Activated naive CD4-positive, alpha-beta T cell treated with anti-CD3 and anti-CD28 coated beads for 36 hours (primary cell): ENCODE results near the gene SIT1. TPM values are rescaled to one million over a fixed set of nuclear protein-coding genes. Genes with fewer than 3 reads are reported as not detected.

Experiments used
- CTCF ChIA-PET: fragments of 350-600 bp; sonication (Branson Sonifier 250); formaldehyde crosslinking; loops from one replicate; lab custom pipeline; 2021; ENCODE audit warnings: antibody characterized with exemption; lab: Charles Lee
- DNase-seq: peaks from one replicate; pipeline ENCODE4 v3.0.0-alpha.2; 2020
- H3K27ac Mint-ChIP-seq: one replicate; pipeline ENCODE4 v1.8.0; 2021; ENCODE audit warnings: mild to moderate bottlenecking, mixed read lengths
- H3K27me3 Mint-ChIP-seq: one replicate; pipeline ENCODE4 v1.8.0; 2021; ENCODE audit warnings: low read depth, mixed read lengths
- H3K36me3 Mint-ChIP-seq: one replicate; pipeline ENCODE4 v1.8.0; 2021; ENCODE audit warnings: low read depth, mixed read lengths
- H3K4me1 Mint-ChIP-seq: one replicate; pipeline ENCODE4 v1.8.0; 2021; ENCODE audit warnings: low read depth, mixed read lengths
- H3K4me3 Mint-ChIP-seq: one replicate; pipeline ENCODE4 v1.8.0; 2021; ENCODE audit warnings: mild to moderate bottlenecking, moderate library complexity, mixed read lengths
- H3K9me3 Mint-ChIP-seq: one replicate; pipeline ENCODE4 v1.8.0; 2021; ENCODE audit warnings: mixed read lengths
- intact Hi-C: fragments of 100-400 bp; cut with micrococcal nuclease; formaldehyde crosslinking; loops from one replicate; pipeline ENCODE4 v1.15.1; 2023
- microRNA-seq: library from miRNA; unstranded; fragments of <30 nt; microRNA quantifications from one replicate; pipeline ENCODE4 v1.2.0, GENCODE V29; 2022; ENCODE audit warnings: borderline microRNAs expressed, borderline replicate concordance
- total RNA-seq, 2 experiments: library from RNA; stranded (reverse); gene quantifications; one replicate each; pipeline ENCODE4 v1.2.3, GENCODE V29; 2021

Gene SIT1
- total RNA-seq, 2 experiments from 2014 or later, result 44.0 to 45.4 TPM

GRCh38 chr9:35599763-35600604, 50.7 kb downstream of the SIT1 start:
- intact Hi-C loops, result loop anchor here (5.0 to 10.0 kb wide), 2 partner anchors 98 to 935 kb away; partner anchors contain the start of gene CCL27
- no peak overlapping the region for H3K27ac Mint-ChIP-seq
- H3K9me3 Mint-ChIP-seq, result no peaks in the 10 kb centered on the region
- H3K4me1 Mint-ChIP-seq, result peaks cover 17% of the 10 kb centered on the region
- CTCF ChIA-PET, result interaction anchor here (0.6 to 1.5 kb wide), 8 partner anchors 46 to 485 kb away, joined by 3 to 6 read pairs (median 4); partner anchors contain the start of genes CCDC107 and RMRP
- DNase-seq, result no peak
- no peak overlapping the region for H3K4me3 Mint-ChIP-seq
- no peaks in the 10 kb centered on the region for H3K27me3 Mint-ChIP-seq
- H3K36me3 Mint-ChIP-seq, result peaks cover 3% of the 10 kb centered on the region

Small RNA genes within 50 kb of the gene (microRNA-seq; reads per million reads assigned to microRNA genes)
- gene MIR4667, result not detected

Other genes starting within 250 kb of the SIT1 start
- 1 to 10 TPM; 4.0 to 5.1 TPM for gene RUSC2, start 160.8 kb downstream of the SIT1 start, total RNA-seq
- 10 to 100 TPM; 18.3 to 19.0 TPM for gene TESK1, start 45.7 kb downstream of the SIT1 start, total RNA-seq
- 1 to 10 TPM; 2.9 to 4.5 TPM for gene CD72, start 32.5 kb downstream of the SIT1 start, total RNA-seq
- over 10,000 TPM in 1 of 2 experiments, 1,000 to 10,000 TPM in 1; 7,381 to 12,571 TPM for gene RMRP, start 7.1 kb upstream of the SIT1 start, total RNA-seq
- gene CCDC107, start 7.4 kb upstream of the SIT1 start, total RNA-seq, result 1 to 10 TPM; 5.6 to 6.4 TPM
- 10 to 100 TPM; 28.9 to 30.4 TPM for gene ARHGEF39, start 14.3 kb upstream of the SIT1 start, total RNA-seq
- gene CA9, start 23.0 kb upstream of the SIT1 start, total RNA-seq, result under 1 TPM; 0.38 to 0.52 TPM
- 1 to 10 TPM; 4.9 to 6.6 TPM for gene TPM2, start 39.0 kb upstream of the SIT1 start, total RNA-seq
- gene TLN1, start 81.3 kb upstream of the SIT1 start, total RNA-seq, result 100 to 1,000 TPM; 190 TPM
- gene CREB3, start 81.7 kb upstream of the SIT1 start, total RNA-seq, result 10 to 100 TPM; 13.7 to 13.8 TPM
- 10 to 100 TPM; 20.3 to 22.7 TPM for gene GBA2, start 98.3 kb upstream of the SIT1 start, total RNA-seq
- gene RGP1, start 98.4 kb upstream of the SIT1 start, total RNA-seq, result 10 to 100 TPM; 12.0 to 13.3 TPM
- gene MSMP, start 103.3 kb upstream of the SIT1 start, total RNA-seq, result under 1 TPM in 1 of 2 experiments, not detected in 1; 0.45 TPM
- 1 to 10 TPM; 3.6 to 5.5 TPM for gene NPR2, start 140.7 kb upstream of the SIT1 start, total RNA-seq
- gene SPAG8, start 161.3 kb upstream of the SIT1 start, total RNA-seq, result 1 to 10 TPM in 1 of 2 experiments, under 1 TPM in 1; 0.95 to 1.1 TPM
- gene HINT2, start 164.1 kb upstream of the SIT1 start, total RNA-seq, result 10 to 100 TPM; 61.0 to 68.3 TPM
- not detected for gene FAM221B, start 177.8 kb upstream of the SIT1 start, total RNA-seq
- gene TMEM8B, start 178.3 kb upstream of the SIT1 start, total RNA-seq, result 1 to 10 TPM; 6.2 to 6.6 TPM
- gene OR13J1, start 219.5 kb upstream of the SIT1 start, total RNA-seq, result not detected